ENCODE measurements around the gene TMEM59L. TPM values are rescaled to one million over a fixed set of nuclear protein-coding genes. Genes with fewer than 3 reads are reported as not detected.

The TMEM59L gene
- total and polyA plus RNA-seq, 10 donors: 0.15 to 0.74 (median 0.49) TPM; not detected in 5

GRCh38 chr19:18577365-18577914, 35.2 kb upstream of the TMEM59L start:
- no peak for DNase-seq
- no peak for TF ChIP-seq CTCF (IDR thresholded peaks at IDR 0.05 in 8 of 11, conservative IDR thresholded peaks at IDR 0.05 in 3 of 11)
- TF ChIP-seq POLR2AphosphoS5 (IDR thresholded peaks at IDR 0.05): no peak
- TF ChIP-seq POLR2A (IDR thresholded peaks at IDR 0.05): no peak
- intact Hi-C loops (cut with DNase I; ENCODE audit: low total_unique reads): loop anchor here (10.0 kb wide), 1 partner anchor 113 kb away; no protein-coding TSS in a partner anchor
- no peaks in the 10 kb centered on the region for H3K9me3 ChIP-seq
- WGBS, 5 donors: 90 to 92% (median 91%) methylated on average over 21 of the region's 21 CpGs
- no peak overlapping the region for H3K27ac ChIP-seq
- H3K27me3 ChIP-seq (replicated peaks in 1 of 7): no peaks in the 10 kb centered on the region
- peaks cover 0 to 62% (median 50%) of the 10 kb centered on the region in 6 donors for H3K36me3 ChIP-seq
- H3K4me1 ChIP-seq: peaks cover 8 to 25% (median 16%) of the 10 kb centered on the region in 6 donors
- H3K4me3 ChIP-seq: no peak overlapping the region

- Histone ChIP-seq H3K36me3 (peaks cover 0 to 34% (median 27%) of the 10 kb centered on the region in 6 donors), H3K27ac (no peak overlapping the region), H3K4me1 (peaks cover 0 to 2% (median under 1%) of the 10 kb centered on the region in 6 donors), H3K27me3 (replicated peaks in 1 of 7) (no peaks in the 10 kb centered on the region), H3K9me3 (no peaks in the 10 kb centered on the region), H3K4me3 (no peak overlapping the region)
- 66 to 77% (median 75%) methylated on average over 7 of the region's 7 CpGs for WGBS, 5 donors
- no peak for DNase-seq
- intact Hi-C loops (cut with DNase I; ENCODE audit: low total_unique reads): no loop called here
- no peak for TF ChIP-seq POLR2A (IDR thresholded peaks at IDR 0.05)
- TF ChIP-seq CTCF (IDR thresholded peaks at IDR 0.05 in 8 of 11, conservative IDR thresholded peaks at IDR 0.05 in 3 of 11): no peak
- no peak for TF ChIP-seq POLR2AphosphoS5 (IDR thresholded peaks at IDR 0.05)
These were observed 32.4 kb upstream of the TMEM59L start for GRCh38 chr19:18580311-18580710.

GRCh38 chr19:18586306-18586705, 26.4 kb upstream of the TMEM59L start:
- peaks cover 18 to 51% (median 34%) of the 10 kb centered on the region in 6 donors for H3K4me1 ChIP-seq
- peaks cover 0 to 11% (median 7%) of the 10 kb centered on the region in 6 donors for H3K36me3 ChIP-seq
- no peak overlapping the region for H3K4me3 ChIP-seq
- intact Hi-C loops (cut with DNase I; ENCODE audit: low total_unique reads): no loop called here
- 53 to 58% (median 54%) methylated on average over 2 of the region's 2 CpGs for WGBS, 5 donors
- H3K27ac ChIP-seq: peak overlapping the region in 2 of 8 donors; percentile 32 to 39
- TF ChIP-seq POLR2AphosphoS5 (IDR thresholded peaks at IDR 0.05): no peak
- TF ChIP-seq CTCF (IDR thresholded peaks at IDR 0.05 in 8 of 11, conservative IDR thresholded peaks at IDR 0.05 in 3 of 11): no peak
- no peak for TF ChIP-seq POLR2A (IDR thresholded peaks at IDR 0.05)
- no peak for DNase-seq
- no peaks in the 10 kb centered on the region for H3K9me3 ChIP-seq
- no peaks in the 10 kb centered on the region for H3K27me3 ChIP-seq (replicated peaks in 1 of 7)

- no peak for DNase-seq
- Histone ChIP-seq H3K4me3 (peak overlapping the region in 2 of 8 donors; percentile 85 to 94), H3K9me3 (no peaks in the 10 kb centered on the region), H3K27me3 (replicated peaks in 1 of 7) (no peaks in the 10 kb centered on the region), H3K4me1 (peaks cover 18 to 51% (median 34%) of the 10 kb centered on the region in 6 donors), H3K27ac (peak overlapping the region in 6 of 8 donors; percentile 89 to 96 (median 92)), H3K36me3 (peaks cover 0 to 23% (median 13%) of the 10 kb centered on the region in 6 donors)
- intact Hi-C loops (cut with DNase I; ENCODE audit: low total_unique reads): no loop called here
- TF ChIP-seq POLR2AphosphoS5 (IDR thresholded peaks at IDR 0.05): no peak
- 87 to 94% (median 88%) methylated on average over 10 to 12 of the region's 12 CpGs for WGBS, 5 donors
These were observed 25.1 kb upstream of the TMEM59L start for GRCh38 chr19:18587561-18587960.

All from spleen (tissue), 11 donors.